ENCODE measurements around the gene ADAM22. TPM values are rescaled to one million over a fixed set of nuclear protein-coding genes. Genes with fewer than 3 reads are reported as not detected.
"Not testable (repeated sequence)": the region's sequence is repeated elsewhere in the genome, so short reads cannot be mapped to it uniquely, and the experiment has no call there.

ADAM22 gene
- 10 to 100 TPM; 10.6 to 15.4 (median 14.0) TPM for polyA plus RNA-seq (ENCODE audit: insufficient read length in 4 of 4)

DNA sequence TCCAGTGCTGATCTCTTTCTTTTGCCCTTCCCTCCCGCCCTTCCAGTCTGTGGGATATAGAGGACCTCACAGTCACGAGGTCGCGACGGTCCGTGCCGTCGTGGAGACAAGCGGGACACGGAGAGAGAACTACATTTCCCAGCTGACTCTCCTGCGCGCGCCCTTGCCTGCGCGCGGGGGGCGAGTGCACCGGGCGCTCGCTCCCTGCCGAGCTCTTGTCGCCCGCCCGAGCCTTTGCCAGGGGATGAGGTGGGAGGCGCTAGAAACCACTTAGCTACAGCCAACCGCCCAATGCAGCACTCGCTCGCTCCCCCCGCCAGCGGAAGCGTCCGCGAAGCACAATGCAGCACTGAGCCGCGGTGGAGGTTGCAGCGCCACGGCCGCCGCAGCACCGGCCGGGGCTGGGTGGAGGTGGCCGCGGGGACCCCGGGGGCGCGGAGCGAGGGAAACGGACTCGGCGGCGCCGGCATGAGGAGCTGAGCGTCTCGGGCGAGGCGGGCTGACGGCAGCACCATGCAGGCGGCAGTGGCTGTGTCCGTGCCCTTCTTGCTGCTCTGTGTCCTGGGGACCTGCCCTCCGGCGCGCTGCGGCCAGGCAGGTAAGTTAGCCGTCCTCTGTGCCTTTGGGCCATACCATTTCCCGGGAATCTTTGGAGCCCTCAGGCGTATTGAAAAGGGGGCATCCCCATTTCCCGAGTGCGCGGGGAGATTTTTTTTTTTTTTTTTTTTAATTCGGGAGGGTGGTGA is at the start of gene ADAM22:
Gene ADAM22, plus strand, starts transcription at position 299 of the 746 bp plus-strand sequence. Its CDS starts 215 bp downstream, at position 514.
- peak; percentile 68 to 84 (median 80) for DNase-seq (ENCODE audit: low read depth in 4 of 4, low spot score in 3 of 4)

DNA sequence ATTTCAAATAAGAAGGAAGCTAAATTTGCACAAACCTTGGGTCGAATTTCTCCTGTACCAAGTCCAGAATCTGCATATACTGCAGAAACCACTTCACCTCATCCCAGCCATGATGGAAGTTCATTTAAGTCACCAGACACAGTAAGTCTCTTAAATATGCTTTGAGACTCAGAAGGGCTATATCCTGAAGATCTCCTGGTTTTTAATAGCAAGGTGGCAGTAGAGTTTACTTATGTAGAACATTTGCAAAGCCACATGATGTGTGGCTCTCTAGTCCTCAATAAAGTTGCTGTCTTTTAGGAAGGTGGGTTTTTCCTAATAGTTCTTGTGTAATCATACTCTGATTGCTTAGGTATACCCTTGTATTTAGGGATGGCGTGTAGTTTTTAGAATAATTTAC is 49.0 kb upstream of the ADAM22 start:
- no peak for DNase-seq (ENCODE audit: low read depth in 4 of 4, low spot score in 3 of 4)

- peak in 1 of 4 donors; percentile 22 for DNase-seq (ENCODE audit: low read depth in 4 of 4, low spot score in 3 of 4)
These were observed 47.2 kb upstream of the ADAM22 start for GRCh38 chr7:87886875-87887274.

- no peak for DNase-seq (ENCODE audit: low read depth in 4 of 4, low spot score in 3 of 4)
These were observed 38.7 kb upstream of the ADAM22 start for GRCh38 chr7:87895363-87895762.

GRCh38 chr7:87899255-87899654 is 34.8 kb upstream of the ADAM22 start:
- no peak for DNase-seq (ENCODE audit: low read depth in 4 of 4, low spot score in 3 of 4)

- not testable (repeated sequence) for DNase-seq (ENCODE audit: low read depth in 4 of 4, low spot score in 3 of 4)
These were observed 26.7 kb upstream of the ADAM22 start for GRCh38 chr7:87907136-87907906.

DNA sequence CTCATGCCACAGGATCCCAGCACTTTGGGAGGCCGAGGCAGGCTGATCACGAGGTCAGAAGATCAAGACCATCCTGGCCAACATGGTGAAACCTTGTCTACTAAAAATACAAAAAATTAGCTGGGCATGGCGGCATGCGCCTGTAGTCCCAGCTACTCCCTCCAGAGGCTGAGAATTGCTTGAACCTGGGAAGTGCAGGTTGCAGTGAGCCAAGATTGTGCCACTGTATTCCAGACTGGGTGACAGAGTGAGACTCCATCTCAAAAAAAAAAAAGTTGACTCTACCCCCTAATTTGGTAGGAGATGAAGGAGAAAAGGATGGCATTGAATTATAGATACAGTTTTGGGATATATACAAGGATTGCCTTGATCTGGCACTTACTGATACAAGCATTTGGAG is 25.2 kb upstream of the ADAM22 start:
- DNase-seq (ENCODE audit: low read depth in 4 of 4, low spot score in 3 of 4): not testable (repeated sequence)

GRCh38 chr7:87912121-87912520 is 21.9 kb upstream of the ADAM22 start:
- DNase-seq (ENCODE audit: low read depth in 4 of 4, low spot score in 3 of 4): no peak

- DNase-seq (ENCODE audit: low read depth in 4 of 4, low spot score in 3 of 4): no peak
These were observed 15.3 kb upstream of the ADAM22 start for GRCh38 chr7:87918740-87919139.

DNA sequence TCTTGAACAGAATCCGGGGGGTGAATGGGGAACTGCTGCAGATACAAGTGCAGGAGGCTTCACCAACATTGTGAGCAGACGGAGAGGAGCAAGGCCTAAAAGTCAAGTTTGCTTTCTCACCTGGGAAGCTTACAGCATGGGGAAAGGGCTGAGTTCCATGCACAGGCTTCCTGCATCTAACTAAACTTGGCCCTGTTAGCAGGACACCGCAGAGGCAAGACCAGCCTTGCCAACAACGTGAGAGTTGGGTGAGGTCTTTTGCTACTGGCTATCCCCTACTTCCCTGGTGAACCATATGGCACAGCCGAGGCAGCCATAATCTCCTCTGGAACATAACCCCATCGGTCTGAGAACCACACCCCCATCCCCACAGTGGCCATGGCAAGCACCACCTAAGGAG is 14.2 kb upstream of the ADAM22 start:
- DNase-seq (ENCODE audit: low read depth in 4 of 4, low spot score in 3 of 4): no peak

GRCh38 chr7:87920578-87920977 is 13.5 kb upstream of the ADAM22 start:
- DNase-seq (ENCODE audit: low read depth in 4 of 4, low spot score in 3 of 4): no peak

DNA sequence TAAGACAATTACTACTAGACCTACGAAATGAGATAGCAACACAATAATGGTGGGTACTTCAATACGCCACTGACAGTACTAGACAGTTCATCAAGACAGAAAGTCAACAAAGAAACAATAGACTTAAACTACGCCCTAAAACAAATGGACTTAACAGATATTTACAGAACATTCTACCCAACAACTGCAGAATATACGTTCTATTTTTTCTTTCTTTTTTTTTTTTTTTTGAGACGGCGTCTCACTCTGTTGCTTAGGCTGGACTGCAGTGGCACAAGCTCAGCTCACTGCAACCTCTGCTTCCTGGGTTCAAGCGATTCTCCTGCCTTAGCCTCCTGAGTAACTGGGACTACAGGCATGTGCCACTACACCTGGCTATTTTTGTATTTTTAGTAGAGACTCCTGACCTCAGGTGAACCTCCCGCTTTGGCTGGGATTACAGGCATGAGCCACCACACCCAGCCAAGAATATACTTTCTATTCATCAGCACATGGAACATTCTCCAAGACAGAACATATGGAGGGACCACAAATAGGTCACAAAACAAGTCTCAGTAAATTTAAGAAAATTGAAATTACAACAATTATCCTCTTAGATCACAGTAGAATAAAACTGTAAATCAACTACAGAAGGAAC is 11.2 kb upstream of the ADAM22 start:
- not testable (repeated sequence) for DNase-seq (ENCODE audit: low read depth in 4 of 4, low spot score in 3 of 4)

GRCh38 chr7:87926581-87927461 is 7.2 kb upstream of the ADAM22 start:
- no peak for DNase-seq (ENCODE audit: low read depth in 4 of 4, low spot score in 3 of 4)

DNA sequence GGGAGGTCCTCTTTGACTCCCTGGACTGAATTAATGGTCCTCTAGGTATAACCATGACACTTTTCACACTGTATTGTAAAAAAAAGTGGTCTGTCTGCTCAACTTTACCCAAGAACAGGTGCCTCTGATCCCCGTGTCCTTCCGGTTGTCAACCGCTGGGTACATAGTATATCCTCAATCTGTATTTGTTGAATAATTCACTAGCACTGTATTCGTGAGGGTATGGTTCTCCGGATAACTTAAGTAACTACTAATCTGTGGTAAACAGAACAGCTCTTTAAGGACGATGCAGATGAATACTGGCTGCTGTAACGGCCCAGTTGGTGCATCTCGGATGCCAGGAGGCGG is 472 bp upstream of the ADAM22 start:
- DNase-seq (ENCODE audit: low read depth in 4 of 4, low spot score in 3 of 4): no peak

DNA sequence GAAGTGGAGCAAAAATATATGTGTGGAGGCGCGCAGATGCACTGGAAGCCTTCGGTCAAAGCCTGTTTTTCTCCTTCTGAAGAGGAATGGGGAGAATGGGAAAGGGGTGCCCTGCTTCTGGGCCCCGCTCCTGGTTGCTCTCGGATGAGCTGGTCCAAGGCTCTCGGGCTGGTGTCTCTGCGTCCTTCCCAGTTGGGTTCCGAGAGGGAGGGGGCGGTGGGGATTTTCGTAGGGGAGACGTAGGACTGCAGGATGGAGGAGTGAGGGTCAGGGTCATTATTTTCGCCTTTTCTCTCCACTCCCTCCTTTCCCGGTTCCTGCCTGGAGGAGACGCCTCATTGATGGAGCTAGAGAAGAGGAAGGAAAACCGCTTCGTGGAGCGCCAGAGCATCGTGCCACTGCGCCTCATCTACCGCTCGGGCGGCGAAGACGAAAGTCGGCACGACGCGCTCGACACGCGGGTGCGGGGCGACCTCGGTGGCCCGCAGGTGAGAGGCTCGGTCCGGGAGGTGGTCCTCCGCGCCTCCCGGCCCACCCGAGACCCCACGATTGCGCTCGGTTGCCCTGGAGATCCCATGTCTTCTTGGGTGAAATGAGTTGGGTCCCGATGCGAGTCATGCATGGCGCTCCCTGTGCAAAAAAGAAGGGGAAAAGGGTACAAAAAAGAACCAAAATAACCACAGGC is 790 bp downstream of the ADAM22 start:
- peak in 1 of 4 donors; percentile 15 for DNase-seq (ENCODE audit: low read depth in 4 of 4, low spot score in 3 of 4)

DNA sequence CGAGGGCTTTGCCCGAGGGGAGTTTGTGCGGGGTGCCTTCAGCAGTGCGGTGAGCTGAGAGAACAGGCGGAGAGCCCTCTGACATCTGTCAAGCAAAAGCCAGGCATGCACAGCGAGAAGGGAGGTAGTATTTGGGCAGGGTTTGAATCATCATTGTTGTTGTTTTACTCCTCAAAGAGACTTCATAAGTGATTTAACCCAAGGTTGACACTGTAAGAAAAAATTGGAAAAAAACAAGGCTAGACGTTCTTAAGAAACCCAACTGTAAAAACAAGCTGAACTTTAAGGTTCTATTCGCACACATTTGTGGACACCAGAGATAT is 1.3 kb downstream of the ADAM22 start:
- DNase-seq (ENCODE audit: low read depth in 4 of 4, low spot score in 3 of 4): no peak

DNA sequence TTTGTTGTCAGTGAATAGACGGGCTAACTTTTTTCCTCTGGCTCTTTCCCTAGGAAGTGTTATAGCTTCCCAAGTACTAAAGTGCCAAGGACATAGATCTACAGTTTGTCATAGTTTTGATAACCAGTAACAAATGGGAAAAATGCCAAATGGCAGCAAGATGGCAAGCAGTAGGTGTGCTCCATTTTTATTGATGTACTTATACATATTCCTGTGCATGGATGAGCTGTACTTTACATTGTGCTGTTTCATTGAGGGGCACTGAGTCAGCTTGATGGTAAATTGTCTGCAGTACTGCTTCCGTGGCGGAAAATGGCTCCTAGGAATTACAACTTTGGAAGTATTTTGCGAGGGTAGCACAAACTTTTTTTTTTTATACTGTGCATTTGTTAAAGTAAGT is 7.1 kb downstream of the ADAM22 start:
- no peak for DNase-seq (ENCODE audit: low read depth in 4 of 4, low spot score in 3 of 4)

DNA sequence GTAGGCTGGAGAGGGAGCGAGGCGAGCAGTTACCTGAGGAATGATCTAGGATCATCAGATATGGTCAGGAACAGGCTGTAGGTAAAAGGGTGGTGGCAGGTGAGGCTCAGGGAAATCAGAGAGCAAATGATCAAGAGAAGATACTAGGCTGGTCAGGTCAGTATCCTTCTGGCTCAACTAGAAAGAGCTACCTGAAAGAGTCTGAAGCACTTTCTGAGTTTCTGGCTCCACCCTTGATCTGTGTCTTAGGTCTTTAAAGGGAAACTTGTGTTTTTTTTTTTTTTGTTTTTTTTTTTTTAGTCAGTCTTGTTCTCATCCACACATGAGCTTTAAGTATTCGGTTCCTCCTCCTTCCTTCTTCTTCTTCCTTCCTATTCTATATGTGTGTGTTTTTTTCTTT is 10.5 kb downstream of the ADAM22 start:
- DNase-seq (ENCODE audit: low read depth in 4 of 4, low spot score in 3 of 4): no peak

GRCh38 chr7:87945926-87946325 is 11.9 kb downstream of the ADAM22 start:
- DNase-seq (ENCODE audit: low read depth in 4 of 4, low spot score in 3 of 4): not testable (repeated sequence)

GRCh38 chr7:87948371-87948770 is 14.3 kb downstream of the ADAM22 start:
- DNase-seq (ENCODE audit: low read depth in 4 of 4, low spot score in 3 of 4): no peak

Data from right renal pelvis (tissue), 4 donors.